Ovary (tissue), 9 donors: ENCODE results near the gene STEAP1B. TPM values are rescaled to one million over a fixed set of nuclear protein-coding genes. Genes with fewer than 3 reads are reported as not detected.
"Not testable (repeated sequence)": the region's sequence is repeated elsewhere in the genome, so short reads cannot be mapped to it uniquely, and the experiment has no call there.

Experiments used
- DNase-seq, 5 donors: peaks; one replicate each; pipeline ENCODE4 v3.0.0-alpha.2; 2019 to 2020
- H3K27ac ChIP-seq, 2 donors: fragments of 200-600 bp; one replicate each; pipeline versions ENCODE4 v1.5.1 to v1.8.0; 2019 to 2022
- H3K27me3 ChIP-seq: fragments of 200-600 bp; one replicate; pipeline ENCODE4 v1.8.0; 2022
- H3K36me3 ChIP-seq: fragments of 200-600 bp; sonication (generic); one replicate; pipeline ENCODE4 v1.5.1; 2019
- H3K4me1 ChIP-seq: one replicate; pipeline ENCODE4 v1.8.1; 2013; ENCODE audit warnings: mild to moderate bottlenecking, moderate library complexity; ENCODE audit not compliant: insufficient read depth
- H3K4me3 ChIP-seq: fragments of 200-600 bp; sonication (generic); one replicate; pipeline ENCODE4 v1.5.1; 2017
- H3K9me3 ChIP-seq, 2 donors: fragments of 200-600 bp in 1 of 2; sonication (generic) in 1 of 2; one replicate each; pipeline versions ENCODE4 v1.5.1 to v1.8.1; 2013 to 2019; ENCODE audit warnings: mild to moderate bottlenecking in 1 of 2, moderate library complexity in 1 of 2
- EP300 ChIP-seq: sonication (generic); formaldehyde crosslinking; IDR thresholded peaks from one replicate; pipeline ENCODE4 v1.6.1; 2017; ENCODE audit warnings: antibody characterized with exemption
- POLR2A ChIP-seq: fragments of 450-650 bp; IDR thresholded peaks from one replicate; pipeline ENCODE4 v1.6.1; 2017; ENCODE audit warnings: antibody characterized with exemption, mild to moderate bottlenecking, moderate library complexity
- WGBS, 3 donors: extraction: QIAGEN DNeasy Blood & Tissue Kit in 1 of 3; methylation state at CpG; one replicate each; pipeline versions ENCODE4 v1.1.5 to v1.1.7; 2013 to 2017; 5-methylcytosine and 5-hydroxymethylcytosine counted together
- intact Hi-C, 4 donors: fragments of 100-400 bp; cut with DNase I; formaldehyde crosslinking; loops; one replicate each; pipeline versions ENCODE4 v1.11.0 to v1.15.1; 2022 to 2023
- polyA plus RNA-seq, 2 donors: library from polyadenylated mRNA; stranded (reverse); fragments of 200-250 nt in 1 of 2; fragments of 350-450 nt in 1 of 2; fragmentation: Illumina TruSeq in 1 of 2; extraction: RNeasy Lipid Tissue Mini Kit (QIAGEN cat#74804) in 1 of 2; gene quantifications; one replicate each; pipeline ENCODE4 v1.2.3, GENCODE V29; 2013 to 2014
- total RNA-seq, 7 donors: library from RNA; depleted of rRNA in 2 of 7; stranded (reverse); fragments of >200 nt in 2 of 7; fragmentation: NEBNext Ultra II Directional in 3 of 7; extraction: Animal tissue kit (Norgen Biotek cat#: 25700) in 3 of 7; gene quantifications; one replicate each; pipeline versions ENCODE4 v1.1.0 to v1.2.4, GENCODE V29; 2016 to 2023
- TF ChIP-seq, protein P1 (sequence below), 3 donors: fragments of 450-650 bp in 2 of 3; fragments of 200-600 bp in 1 of 3; IDR thresholded peaks; one replicate each; pipeline versions ENCODE4 v1.5.1 to v1.8.0; 2016 to 2022; ENCODE audit warnings: antibody characterized with exemption in 3 of 3, mild to moderate bottlenecking in 1 of 3
- donor health status: DM: no; HTN: no; CAD: no; lungs with moderate emphysema.
- donor health status: DM: no; HTN: no; CAD: no.
- donor health status: Bipolar disorder and iron deficiency.
- donor health status: DM: yes; HTN: yes; CAD: no.
- donor health status: DM: no; HTN: no; CAD: no.
- donor health status: DM: yes; HTN: yes; CAD: no.

STEAP1B gene
- total and polyA plus RNA-seq, 9 donors, result 0.25 to 0.78 (median 0.37) TPM; not detected in 1

DNA sequence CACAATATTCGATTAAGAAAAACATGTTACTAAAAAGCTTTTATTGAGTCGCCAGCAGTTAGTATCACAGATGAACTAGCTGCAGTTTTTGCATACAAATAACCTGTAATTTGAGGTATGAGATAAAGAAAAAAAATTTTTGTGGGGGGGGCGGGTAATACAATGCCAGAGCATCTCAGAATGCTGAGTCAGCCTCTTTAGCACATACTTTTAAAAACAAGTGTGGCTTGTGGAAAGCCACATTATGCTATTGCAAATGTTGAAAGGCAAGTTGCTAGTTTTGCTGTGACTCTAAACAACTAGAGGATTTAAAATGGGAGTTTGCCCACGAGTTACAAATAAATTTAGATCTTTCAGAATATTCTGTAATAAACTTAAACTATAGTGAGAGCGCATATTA lies 2.1 kb upstream of the STEAP1B start:
- intact Hi-C loops, H3K9me3 ChIP-seq, H3K4me1 ChIP-seq, H3K36me3 ChIP-seq, H3K4me3 ChIP-seq, H3K27ac ChIP-seq, H3K27me3 ChIP-seq, DNase-seq: not testable (repeated sequence)
- WGBS, 3 donors, result 54 to 59% (median 55%) methylated on average over 5 of the region's 5 CpGs

DNA sequence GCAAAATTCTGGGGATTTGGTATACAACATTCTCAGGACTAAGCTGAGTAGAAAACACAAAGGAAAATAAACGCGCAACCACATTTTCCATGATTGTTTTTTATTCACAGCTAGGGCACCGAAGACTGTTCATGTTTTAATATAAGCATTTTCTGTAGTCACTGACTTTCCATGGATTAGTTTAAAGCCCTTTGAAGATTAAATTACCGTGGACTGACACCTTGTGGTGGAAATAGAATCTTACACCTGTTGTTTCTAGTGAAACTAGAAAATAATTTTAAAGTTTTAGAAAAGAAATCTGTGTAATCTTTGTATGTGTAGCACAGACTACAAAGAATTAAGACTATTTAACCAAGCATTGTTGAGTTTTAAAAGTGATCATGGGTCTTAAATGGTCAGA lies 1.3 kb upstream of the STEAP1B start:
- H3K4me1 ChIP-seq, intact Hi-C loops, H3K27me3 ChIP-seq, H3K36me3 ChIP-seq, DNase-seq, H3K27ac ChIP-seq, H3K4me3 ChIP-seq, H3K9me3 ChIP-seq: not testable (repeated sequence)
- WGBS, 3 donors, result 18 to 27% (median 25%) methylated on average over 4 of the region's 4 CpGs

DNA sequence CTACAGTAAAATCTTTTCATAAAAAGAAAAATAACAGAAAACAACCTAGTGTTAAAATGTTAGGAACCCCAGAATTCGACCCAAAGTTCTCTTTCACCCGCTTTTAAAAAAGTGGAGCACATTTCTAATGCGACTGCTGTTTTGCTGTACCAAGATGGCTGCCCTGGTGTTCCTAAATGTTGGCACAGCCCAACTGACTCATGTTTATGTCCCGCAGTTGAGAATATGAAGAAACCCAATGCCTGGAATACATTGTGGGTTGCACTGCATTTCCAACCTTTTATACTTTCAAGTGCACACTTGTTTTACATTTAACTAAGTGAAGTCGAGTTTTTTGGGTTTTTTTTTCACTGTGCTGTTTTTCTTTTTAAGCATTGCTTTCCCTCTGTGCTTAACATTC lies 944 bp downstream of the STEAP1B start:
- TF ChIP-seq EP300, result no peak
- WGBS, 3 donors, result 87 to 95% (median 93%) methylated on average over 5 of the region's 5 CpGs
- Histone ChIP-seq H3K27ac (no peak overlapping the region), H3K4me1 (no peaks in the 10 kb centered on the region), H3K4me3 (no peak overlapping the region), H3K9me3 (no peaks in the 10 kb centered on the region), H3K27me3 (no peaks in the 10 kb centered on the region), H3K36me3 (no peaks in the 10 kb centered on the region)
- intact Hi-C loops, result no loop called here
- DNase-seq, result no peak

DNA sequence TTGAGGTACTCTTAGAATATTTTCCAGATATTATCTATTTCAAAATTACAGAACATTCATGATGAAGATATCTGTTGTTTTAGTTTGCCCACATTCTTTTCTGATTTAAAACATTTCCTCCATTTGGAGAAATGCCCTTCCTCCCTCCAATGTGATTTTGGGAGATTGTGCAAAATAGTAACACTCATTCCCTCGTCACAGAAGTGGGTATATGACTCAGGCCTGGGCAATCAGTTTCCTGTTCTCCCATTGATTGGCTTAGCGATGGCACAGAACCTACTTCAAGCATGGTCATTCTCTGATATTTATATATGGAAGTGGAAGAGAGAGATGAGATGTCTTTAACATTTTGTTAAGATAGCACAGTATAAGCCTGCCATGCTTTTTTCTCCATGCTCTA lies 3.1 kb downstream of the STEAP1B start:
- WGBS, 3 donors, result 46 to 72% (median 48%) methylated on average over 2 of the region's 2 CpGs
- H3K4me3 ChIP-seq, DNase-seq, intact Hi-C loops, H3K27me3 ChIP-seq, H3K36me3 ChIP-seq, H3K27ac ChIP-seq, H3K4me1 ChIP-seq, H3K9me3 ChIP-seq: not testable (repeated sequence)

DNA sequence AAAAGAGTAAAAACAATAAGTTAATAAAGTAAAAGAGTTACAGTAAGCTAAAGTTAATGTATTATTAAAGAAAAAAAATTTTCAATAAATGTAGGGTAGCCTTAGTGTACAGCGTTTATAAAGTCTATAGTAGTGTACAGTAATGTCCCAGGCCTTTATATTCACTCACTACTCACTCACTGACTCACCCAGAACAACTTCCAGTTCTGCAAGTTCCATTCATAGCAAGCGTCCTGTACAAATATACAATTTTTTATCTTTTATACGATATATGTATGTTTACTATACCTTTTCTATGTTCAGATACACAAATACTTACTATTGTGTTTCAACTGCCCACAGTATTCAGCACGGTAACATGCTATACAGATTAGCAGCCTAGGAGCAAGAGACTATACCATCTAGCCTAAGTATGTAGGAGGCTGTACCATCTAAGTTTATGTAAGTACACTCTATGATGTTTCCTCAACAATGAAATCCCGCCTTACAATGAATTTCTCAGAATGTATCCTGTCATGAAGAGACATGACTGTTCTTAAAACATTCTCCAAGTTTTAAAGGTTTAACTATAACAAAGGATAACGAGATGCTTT lies 3.6 kb downstream of the STEAP1B start:
- H3K9me3 ChIP-seq, H3K4me3 ChIP-seq, H3K27me3 ChIP-seq, DNase-seq, intact Hi-C loops, H3K36me3 ChIP-seq, H3K27ac ChIP-seq, H3K4me1 ChIP-seq: not testable (repeated sequence)
- WGBS, 3 donors, result 81 to 85% (median 82%) methylated on average over 5 to 6 of the region's 6 CpGs

DNA sequence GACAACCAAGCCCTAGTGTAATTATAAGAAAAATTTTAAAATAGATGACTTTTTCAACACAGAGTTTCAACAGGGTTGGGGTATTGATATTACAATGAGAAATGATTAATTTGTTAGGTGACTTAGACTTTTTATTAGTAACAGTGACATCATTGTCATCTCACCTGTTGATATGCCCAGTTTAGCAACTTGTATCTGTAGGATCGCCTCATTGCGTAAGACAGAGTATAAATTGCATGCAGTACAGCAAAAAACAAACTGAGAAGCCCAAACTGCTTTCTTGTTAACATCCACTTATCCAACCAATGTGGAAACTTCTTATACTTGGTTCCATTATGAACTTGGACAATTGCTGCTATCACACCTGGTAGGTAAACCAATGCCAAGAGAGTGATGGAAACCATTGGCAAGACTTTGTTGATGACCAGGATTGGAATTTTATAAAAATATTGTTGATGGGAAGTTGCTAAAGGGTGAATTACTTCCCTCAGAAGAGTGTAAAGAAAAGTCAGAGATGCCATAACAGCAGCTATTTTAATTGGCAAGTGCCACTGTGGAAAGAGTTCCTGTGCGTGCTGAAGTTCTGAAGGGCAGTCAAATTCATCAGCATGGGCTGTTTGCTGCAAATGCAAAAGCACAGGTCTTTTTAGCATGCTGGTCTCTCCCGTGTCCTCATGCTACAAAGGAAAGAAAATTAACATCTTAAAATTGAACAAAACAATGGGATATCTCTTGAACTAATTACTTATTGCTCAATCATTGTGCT lies 6.6 kb downstream of the STEAP1B start:
- DNase-seq, intact Hi-C loops, H3K27ac ChIP-seq, H3K36me3 ChIP-seq, H3K27me3 ChIP-seq, H3K4me1 ChIP-seq, H3K4me3 ChIP-seq, H3K9me3 ChIP-seq: not testable (repeated sequence)
- 79 to 90% (median 86%) methylated on average over 4 of the region's 4 CpGs for WGBS, 3 donors

DNA sequence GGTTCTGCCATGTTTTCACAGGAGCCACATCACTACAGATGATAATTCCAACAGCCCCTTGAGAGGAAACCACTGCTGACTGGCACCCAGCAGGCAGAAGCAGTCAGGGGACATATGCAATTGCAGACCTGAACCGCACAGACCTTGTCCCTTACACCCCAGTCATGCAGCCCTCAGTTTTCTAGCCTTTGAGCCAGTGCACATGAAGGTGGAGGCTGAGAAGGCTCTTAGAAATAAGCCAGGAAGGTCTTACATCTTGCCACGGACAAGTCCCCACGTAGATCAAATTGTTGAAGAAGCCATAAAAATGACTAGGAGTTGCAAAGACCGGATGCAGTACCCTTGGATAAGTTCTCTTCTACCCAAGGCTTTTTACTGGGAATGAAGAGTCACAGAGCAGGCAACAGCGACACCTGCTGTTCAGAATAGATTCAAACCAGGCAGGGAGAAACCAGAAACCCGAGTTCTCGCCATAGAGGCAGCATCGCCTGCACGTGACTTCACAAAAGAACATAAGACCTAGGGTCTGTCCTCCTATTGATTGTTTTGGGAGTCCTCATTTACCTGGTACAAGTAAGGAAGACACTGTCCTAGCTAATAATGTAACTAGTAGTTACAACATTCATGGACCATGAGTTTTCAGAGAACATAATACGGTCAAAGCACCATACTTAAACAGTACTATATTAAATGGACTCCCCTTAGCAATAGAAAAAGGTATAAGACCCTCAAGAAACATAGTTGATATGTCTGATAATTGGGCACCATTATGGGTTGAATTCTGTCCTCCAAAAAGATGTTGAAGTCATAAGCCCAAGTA lies 11.1 kb downstream of the STEAP1B start:
- Histone ChIP-seq H3K4me3 (no peak overlapping the region), H3K9me3 (no peaks in the 10 kb centered on the region), H3K4me1 (no peaks in the 10 kb centered on the region), H3K27me3 (no peaks in the 10 kb centered on the region), H3K27ac (no peak overlapping the region), H3K36me3 (no peaks in the 10 kb centered on the region)
- WGBS, 3 donors, result 16 to 18% (median 17%) methylated on average over 10 of the region's 10 CpGs
- intact Hi-C loops, result loop anchor here (2.0 to 5.0 kb wide), 3 partner anchors 377 to 382 kb away; no protein-coding TSS in a partner anchor
- peak; percentile 22 to 65 (median 57) for DNase-seq
- TF ChIP-seq POLR2A (no peak), EP300 (no peak)
- TF ChIP-seq, protein P1, sequence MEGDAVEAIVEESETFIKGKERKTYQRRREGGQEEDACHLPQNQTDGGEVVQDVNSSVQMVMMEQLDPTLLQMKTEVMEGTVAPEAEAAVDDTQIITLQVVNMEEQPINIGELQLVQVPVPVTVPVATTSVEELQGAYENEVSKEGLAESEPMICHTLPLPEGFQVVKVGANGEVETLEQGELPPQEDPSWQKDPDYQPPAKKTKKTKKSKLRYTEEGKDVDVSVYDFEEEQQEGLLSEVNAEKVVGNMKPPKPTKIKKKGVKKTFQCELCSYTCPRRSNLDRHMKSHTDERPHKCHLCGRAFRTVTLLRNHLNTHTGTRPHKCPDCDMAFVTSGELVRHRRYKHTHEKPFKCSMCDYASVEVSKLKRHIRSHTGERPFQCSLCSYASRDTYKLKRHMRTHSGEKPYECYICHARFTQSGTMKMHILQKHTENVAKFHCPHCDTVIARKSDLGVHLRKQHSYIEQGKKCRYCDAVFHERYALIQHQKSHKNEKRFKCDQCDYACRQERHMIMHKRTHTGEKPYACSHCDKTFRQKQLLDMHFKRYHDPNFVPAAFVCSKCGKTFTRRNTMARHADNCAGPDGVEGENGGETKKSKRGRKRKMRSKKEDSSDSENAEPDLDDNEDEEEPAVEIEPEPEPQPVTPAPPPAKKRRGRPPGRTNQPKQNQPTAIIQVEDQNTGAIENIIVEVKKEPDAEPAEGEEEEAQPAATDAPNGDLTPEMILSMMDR (IDR thresholded peaks at IDR 0.05), result peak; percentile 63 to 72 (median 64)
